GM21528 (cell line): ENCODE data around the gene NUMB.

Source experiments
- ATAC-seq: cut with Tn5 transposase; IDR thresholded peaks from one replicate; pipeline ENCODE4 v1.9.1; 2021; ENCODE audit warnings: mild to moderate bottlenecking, moderate library complexity; ENCODE audit not compliant: unreplicated experiment, low FRiP score

Gene NUMB

GRCh38 chr14:73236752-73237218 lies 221.6 kb downstream of the NUMB start:
- no peak for ATAC-seq

DNA sequence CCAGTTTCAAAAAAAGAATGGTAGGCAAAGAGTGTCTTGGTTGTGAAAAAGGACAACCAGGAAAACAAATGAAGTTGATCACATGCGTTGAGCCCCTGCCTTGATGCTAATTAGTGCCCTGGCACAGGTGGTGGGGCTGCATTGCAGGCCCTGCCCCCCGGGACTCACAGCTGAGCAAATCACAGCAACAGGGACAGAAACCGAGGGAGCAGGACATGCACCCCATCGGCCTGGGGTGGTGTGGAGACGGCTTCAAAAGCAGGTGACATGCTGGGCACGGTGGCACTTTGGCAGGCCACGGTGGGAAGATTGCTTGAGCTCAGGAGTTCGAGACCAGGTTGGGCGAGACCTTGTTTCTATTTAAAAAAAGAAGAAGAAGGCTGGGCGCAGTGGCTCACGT lies 222.2 kb downstream of the NUMB start:
- no peak for ATAC-seq

GRCh38 chr14:73235531-73236155 lies 222.7 kb downstream of the NUMB start:
- no peak for ATAC-seq

- no peak for ATAC-seq
These were observed 223.6 kb downstream of the NUMB start for GRCh38 chr14:73234586-73235394.

- ATAC-seq: no peak
These were observed 224.3 kb downstream of the NUMB start for GRCh38 chr14:73234029-73234428.

DNA sequence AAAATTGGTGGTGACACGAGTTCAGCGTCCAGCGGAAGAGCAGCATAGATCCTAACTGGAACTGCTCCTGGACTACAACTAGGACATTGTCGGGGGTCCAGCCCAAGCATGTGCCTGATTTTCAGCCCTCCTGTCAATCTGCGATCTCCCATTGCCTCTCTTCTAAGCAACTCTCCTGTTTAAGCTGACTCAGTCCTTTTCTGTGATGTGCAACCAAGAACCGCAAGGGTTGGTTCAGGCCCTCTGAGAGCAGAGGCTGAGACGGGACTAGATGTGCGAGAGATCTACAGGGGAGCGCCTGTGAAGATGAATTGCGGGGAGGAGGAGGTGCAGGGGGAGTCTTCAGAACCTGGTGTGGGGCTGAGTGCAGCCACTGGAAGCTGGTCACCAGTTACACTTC lies 224.8 kb downstream of the NUMB start:
- ATAC-seq: no peak

GRCh38 chr14:73232984-73233383 lies 225.4 kb downstream of the NUMB start:
- ATAC-seq: no peak

GRCh38 chr14:73231981-73232851 lies 226.1 kb downstream of the NUMB start:
- no peak for ATAC-seq

GRCh38 chr14:73230051-73230450 lies 228.3 kb downstream of the NUMB start:
- ATAC-seq: no peak

GRCh38 chr14:73227812-73228781 lies 230.2 kb downstream of the NUMB start:
- no peak for ATAC-seq

DNA sequence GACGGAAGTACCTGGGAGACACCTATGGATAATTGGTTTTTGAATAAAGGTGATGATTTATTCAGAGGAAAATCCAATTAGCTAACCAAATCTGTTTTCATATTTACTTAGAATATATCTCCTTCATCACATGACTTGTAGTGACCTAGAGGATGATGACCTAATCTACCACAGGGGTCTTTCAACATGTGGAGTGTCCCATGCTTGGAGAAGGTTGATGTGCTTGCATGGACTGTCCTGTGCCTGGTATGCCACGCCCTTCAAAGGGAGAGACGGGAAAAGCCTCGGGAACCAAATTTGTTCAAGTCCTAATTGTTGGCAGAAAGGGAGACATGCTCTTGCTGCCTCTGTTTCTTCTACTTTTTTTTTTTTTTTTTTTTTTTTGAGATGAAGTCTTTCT lies 232.8 kb downstream of the NUMB start:
- no peak for ATAC-seq
